Activated B cell treated with CpG ODN at 0.5 μM for 24 hours (primary cell): ENCODE results near the gene STIM1. TPM values are rescaled to one million over a fixed set of nuclear protein-coding genes. Genes with fewer than 3 reads are reported as not detected.
"Not testable (repeated sequence)": the region's sequence is repeated elsewhere in the genome, so short reads cannot be mapped to it uniquely, and the experiment has no call there.

Experiments
- ATAC-seq: fragments of 200-7000 bp; cut with Tn5 transposase; one replicate; pipeline ENCODE4 v1.10.0; 2021; ENCODE audit warnings: low read depth, mild to moderate bottlenecking, moderate library complexity
- CTCF ChIA-PET: fragments of 350-600 bp; sonication (Branson Sonifier 250); formaldehyde crosslinking; loops from one replicate; lab custom pipeline; 2021; ENCODE audit warnings: antibody characterized with exemption; lab: Charles Lee
- POLR2A ChIA-PET: fragments of 350-600 bp; sonication (Branson Sonifier 250); formaldehyde crosslinking; loops from one replicate; lab custom pipeline; 2021; ENCODE audit warnings: antibody characterized with exemption; lab: Charles Lee
- DNase-seq: peaks from one replicate; pipeline ENCODE4 v3.0.0; 2022
- H3K27ac Mint-ChIP-seq: one replicate; pipeline ENCODE4 v1.8.0; 2020; ENCODE audit warnings: mixed read lengths
- H3K27me3 Mint-ChIP-seq: one replicate; pipeline ENCODE4 v1.8.0; 2021; ENCODE audit warnings: mixed read lengths
- H3K36me3 Mint-ChIP-seq: one replicate; pipeline ENCODE4 v1.8.0; 2021; ENCODE audit warnings: low read depth, mixed read lengths
- H3K4me1 Mint-ChIP-seq: one replicate; pipeline ENCODE4 v1.8.0; 2021; ENCODE audit warnings: mixed read lengths
- H3K4me3 Mint-ChIP-seq: one replicate; pipeline ENCODE4 v1.8.0; 2020; ENCODE audit warnings: mild to moderate bottlenecking, mixed read lengths
- H3K9me3 Mint-ChIP-seq: one replicate; pipeline ENCODE4 v1.8.0; 2020; ENCODE audit warnings: mixed read lengths
- intact Hi-C: fragments of 100-400 bp; cut with micrococcal nuclease; formaldehyde crosslinking; loops from one replicate; pipeline ENCODE4 v1.15.1; 2024
- total RNA-seq: library from RNA; stranded (reverse); gene quantifications from 2 replicates; pipeline ENCODE4 v1.2.3, GENCODE V29; 2022
- TF ChIP-seq, protein P1 (sequence below): fragments of 200-600 bp; IDR thresholded peaks from one replicate; pipeline ENCODE4 v1.8.0; 2022; ENCODE audit warnings: antibody characterized with exemption, mild to moderate bottlenecking

Gene STIM1
- total RNA-seq, 1 donor from 2014 or later = 38.4 TPM

DNA sequence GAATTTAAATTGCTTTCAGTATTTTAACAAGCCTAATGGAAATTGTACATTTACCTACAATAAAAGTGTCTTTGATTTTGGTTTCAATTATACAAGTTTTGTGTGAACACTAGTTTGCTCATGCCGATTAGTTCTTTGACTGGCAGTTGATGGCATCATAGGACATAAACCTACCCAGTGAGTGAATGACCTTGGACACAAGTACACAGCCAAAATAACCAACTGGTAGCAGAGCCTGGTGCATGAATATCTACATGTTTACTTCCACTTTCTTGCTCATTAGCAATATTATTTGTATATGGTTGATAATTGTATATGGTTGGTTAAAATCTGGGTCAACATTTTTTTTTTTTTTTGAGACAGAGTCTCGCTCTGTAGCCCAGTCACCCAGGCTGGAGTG is 37.8 kb downstream of the STIM1 start:
- ATAC-seq (no peak), DNase-seq (no peak)
- Mint-ChIP-seq H3K4me1 (peaks cover 80% of the 10 kb centered on the region), H3K27me3 (no peaks in the 10 kb centered on the region), H3K9me3 (no peaks in the 10 kb centered on the region), H3K27ac (peak overlapping the region; percentile 88), H3K36me3 (peaks cover 2% of the 10 kb centered on the region), H3K4me3 (peak overlapping the region; percentile 74)
- ChIA-PET CTCF (interaction anchor here (1.1 to 2.7 kb wide), 6 partner anchors 16 to 180 kb away, joined by 3 to 24 read pairs (median 4); partner anchors contain the start of gene STIM1), POLR2A (interaction anchor here (0.6 to 4.2 kb wide), 12 partner anchors 13 to 57 kb away, joined by 3 to 75 read pairs (median 4); partner anchors contain the start of genes RHOG and STIM1)
- intact Hi-C loops = no loop called here
- TF ChIP-seq, protein P1, sequence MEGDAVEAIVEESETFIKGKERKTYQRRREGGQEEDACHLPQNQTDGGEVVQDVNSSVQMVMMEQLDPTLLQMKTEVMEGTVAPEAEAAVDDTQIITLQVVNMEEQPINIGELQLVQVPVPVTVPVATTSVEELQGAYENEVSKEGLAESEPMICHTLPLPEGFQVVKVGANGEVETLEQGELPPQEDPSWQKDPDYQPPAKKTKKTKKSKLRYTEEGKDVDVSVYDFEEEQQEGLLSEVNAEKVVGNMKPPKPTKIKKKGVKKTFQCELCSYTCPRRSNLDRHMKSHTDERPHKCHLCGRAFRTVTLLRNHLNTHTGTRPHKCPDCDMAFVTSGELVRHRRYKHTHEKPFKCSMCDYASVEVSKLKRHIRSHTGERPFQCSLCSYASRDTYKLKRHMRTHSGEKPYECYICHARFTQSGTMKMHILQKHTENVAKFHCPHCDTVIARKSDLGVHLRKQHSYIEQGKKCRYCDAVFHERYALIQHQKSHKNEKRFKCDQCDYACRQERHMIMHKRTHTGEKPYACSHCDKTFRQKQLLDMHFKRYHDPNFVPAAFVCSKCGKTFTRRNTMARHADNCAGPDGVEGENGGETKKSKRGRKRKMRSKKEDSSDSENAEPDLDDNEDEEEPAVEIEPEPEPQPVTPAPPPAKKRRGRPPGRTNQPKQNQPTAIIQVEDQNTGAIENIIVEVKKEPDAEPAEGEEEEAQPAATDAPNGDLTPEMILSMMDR = no peak

DNA sequence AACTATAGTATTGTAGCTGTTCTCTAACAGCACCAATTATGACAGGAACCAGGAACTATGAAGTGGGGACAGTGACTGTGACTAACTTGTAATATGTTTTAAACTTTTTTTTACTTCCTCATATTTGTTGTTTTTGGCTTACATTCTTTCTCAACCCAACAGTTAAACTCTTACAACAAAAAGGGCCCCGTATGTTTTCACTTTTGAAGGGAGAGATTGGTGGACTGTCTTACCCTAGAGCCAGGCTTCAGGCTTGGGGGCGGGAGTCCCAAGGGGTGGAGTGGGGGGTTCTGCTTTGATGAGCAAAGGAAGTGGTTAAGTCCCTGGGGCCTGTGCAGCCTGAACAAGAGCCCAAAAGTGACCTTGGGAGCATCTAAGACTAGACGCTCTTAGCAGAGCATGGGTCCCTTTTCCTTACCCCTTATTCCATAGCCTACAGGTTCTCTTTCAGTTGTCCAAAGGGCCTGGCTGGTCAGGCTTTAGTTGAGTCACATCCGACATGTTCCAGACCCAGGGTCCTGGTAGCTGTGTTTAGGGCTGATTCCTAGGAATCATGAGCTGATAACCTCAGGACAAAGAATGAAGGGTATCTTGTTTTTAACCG is 38.8 kb downstream of the STIM1 start:
- Mint-ChIP-seq H3K9me3 (no peaks in the 10 kb centered on the region), H3K4me3 (peak overlapping the region; percentile 74), H3K27ac (peak overlapping the region; percentile 88), H3K4me1 (peaks cover 72% of the 10 kb centered on the region), H3K36me3 (peaks cover 2% of the 10 kb centered on the region), H3K27me3 (no peaks in the 10 kb centered on the region)
- peak; percentile 84 for DNase-seq
- CTCF ChIA-PET = interaction anchor here (0.9 to 2.7 kb wide), 9 partner anchors 15 to 179 kb away, joined by 3 to 24 read pairs (median 3); partner anchors contain the start of gene STIM1
- TF ChIP-seq, protein P1 = no peak
- ATAC-seq = peak; percentile 97
- intact Hi-C loops = loop anchor here (1.0 to 2.0 kb wide), 9 partner anchors 9 to 164 kb away; partner anchors contain the start of gene NUP98
- POLR2A ChIA-PET = interaction anchor here (0.5 to 4.2 kb wide), 16 partner anchors 9 to 70 kb away, joined by 3 to 75 read pairs (median 4); partner anchors contain the start of genes RHOG and STIM1

- TF ChIP-seq, protein P1 = no peak
- ATAC-seq (no peak), DNase-seq (no peak)
- Mint-ChIP-seq H3K27ac (no peak overlapping the region), H3K36me3 (peaks cover 2% of the 10 kb centered on the region), H3K9me3 (no peaks in the 10 kb centered on the region), H3K4me3 (no peak overlapping the region), H3K27me3 (no peaks in the 10 kb centered on the region), H3K4me1 (peaks cover 68% of the 10 kb centered on the region)
- ChIA-PET CTCF (interaction anchor here (0.9 to 1.7 kb wide), 3 partner anchors 42 to 176 kb away, joined by 3 to 8 read pairs (median 5); no protein-coding TSS in a partner anchor), POLR2A (interaction anchor here (0.7 to 2.0 kb wide), 6 partner anchors 9 to 56 kb away, joined by 3 to 7 read pairs (median 4); partner anchors contain the start of gene RHOG)
- intact Hi-C loops = no loop called here
Measured at GRCh38 chr11:3896644-3897043, 41.2 kb downstream of the STIM1 start.

GRCh38 chr11:3900230-3900629 is 44.8 kb downstream of the STIM1 start:
- intact Hi-C loops, H3K4me3 Mint-ChIP-seq, H3K27ac Mint-ChIP-seq, ATAC-seq, H3K27me3 Mint-ChIP-seq, H3K36me3 Mint-ChIP-seq, DNase-seq, H3K9me3 Mint-ChIP-seq: not testable (repeated sequence)
- peaks cover 70% of the 10 kb centered on the region for H3K4me1 Mint-ChIP-seq
- ChIA-PET POLR2A (interaction anchor here (1.2 kb wide), 1 partner anchor 157 kb away, joined by 6 read pairs; no protein-coding TSS in a partner anchor), CTCF (interaction anchor here (2.1 kb wide), 1 partner anchor 51 kb away, joined by 12 read pairs; no protein-coding TSS in a partner anchor)

- TF ChIP-seq, protein P1 = no peak
- ChIA-PET CTCF (interaction anchor here (1.6 to 2.1 kb wide), 2 partner anchors 46 to 52 kb away, joined by 5 to 12 read pairs; partner anchors contain the start of gene STIM1), POLR2A (interaction anchor here (0.5 to 3.2 kb wide), 10 partner anchors 11 to 156 kb away, joined by 3 to 19 read pairs (median 4); partner anchors contain the start of gene STIM1)
- DNase-seq (no peak), ATAC-seq (no peak)
- Mint-ChIP-seq H3K27me3 (no peaks in the 10 kb centered on the region), H3K4me3 (no peak overlapping the region), H3K9me3 (no peaks in the 10 kb centered on the region), H3K4me1 (peaks cover 70% of the 10 kb centered on the region), H3K27ac (no peak overlapping the region), H3K36me3 (no peaks in the 10 kb centered on the region)
- intact Hi-C loops = no loop called here
Measured at GRCh38 chr11:3901249-3902025, 46.0 kb downstream of the STIM1 start.
